Measurements from ENCODE around the gene CALHM3. TPM values are rescaled to one million over a fixed set of nuclear protein-coding genes. Genes with fewer than 3 reads are reported as not detected.

CALHM3 gene
- total and polyA plus RNA-seq, 2 donors (not counting 3 experiments of a cell fraction or from before 2014, with no cell fraction given) = not detected

DNA sequence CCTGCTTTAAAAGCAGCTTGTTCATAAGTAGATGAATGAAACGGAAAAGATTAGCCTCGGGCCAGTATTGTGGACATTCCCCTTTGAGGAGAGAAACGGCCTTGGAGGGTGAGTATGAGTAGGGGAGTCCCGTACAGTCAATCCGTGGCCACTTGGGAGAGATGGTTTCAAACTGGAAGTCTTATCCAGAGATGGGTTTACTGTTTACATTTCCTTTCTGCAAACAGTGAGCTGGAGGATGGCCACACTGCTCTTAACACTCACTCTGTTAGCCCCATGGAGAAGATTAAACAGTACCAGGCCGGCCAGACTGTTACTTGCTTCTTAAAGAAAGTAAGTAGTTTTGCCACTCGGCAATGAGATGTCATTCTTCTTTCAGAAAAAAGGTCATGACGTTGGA, 47.1 kb downstream of the CALHM3 start:
- no TSS peak for BruUV-seq (replicated peaks)
- DNase-seq (ENCODE audit: low read depth, low spot score) (no peak), FAIRE-seq (no peak)
- peaks cover 16 to 29% of the 10 kb centered on the region in 2 experiments for H3K36me3 ChIP-seq (ENCODE audit: control insufficient read depth in 2 of 2, extremely low read depth in 1 of 2, insufficient read depth in 2 of 2, low read length in 2 of 2)
- dilution Hi-C loops (cut with MboI; ENCODE audit: extremely low pct_ligation_motif_present, low sequenced_read_pairs) (no loop called here), intact Hi-C loops (cut with micrococcal nuclease) (loop anchor here (5.0 kb wide), 1 partner anchor 50 kb away; no protein-coding TSS in a partner anchor)
- H3K27me3 ChIP-seq (ENCODE audit: control insufficient read depth in 2 of 2, insufficient read depth in 2 of 2, low read length in 2 of 2) = no peaks in the 10 kb centered on the region
- H3K4me3 ChIP-seq (replicated peaks in 1 of 3; ENCODE audit: insufficient read depth in 1 of 3, low read depth in 1 of 3, low read length in 3 of 3) = no peak overlapping the region
- TF ChIP-seq, protein P1, sequence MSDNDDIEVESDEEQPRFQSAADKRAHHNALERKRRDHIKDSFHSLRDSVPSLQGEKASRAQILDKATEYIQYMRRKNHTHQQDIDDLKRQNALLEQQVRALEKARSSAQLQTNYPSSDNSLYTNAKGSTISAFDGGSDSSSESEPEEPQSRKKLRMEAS (IDR thresholded peaks at IDR 0.05; ENCODE audit: insufficient read depth, insufficient read length) = no peak
- TF ChIP-seq FOS (IDR thresholded peaks at IDR 0.05; ENCODE audit: borderline replicate concordance, insufficient read depth, low read length) (no peak), JUN (IDR thresholded peaks at IDR 0.05; ENCODE audit: borderline replicate concordance, insufficient read depth, insufficient read length, low read depth) (no peak), POLR2A (IDR thresholded peaks at IDR 0.05; ENCODE audit: low read depth, low read length) (no peak), MYC (IDR thresholded peaks at IDR 0.05; ENCODE audit: low read depth, low read length) (no peak), GATA2 (IDR thresholded peaks at IDR 0.05; ENCODE audit: insufficient read depth, insufficient read length, low read depth, low read length) (no peak), POLR2AphosphoS5 (IDR thresholded peaks at IDR 0.05; ENCODE audit: insufficient read depth, low read depth, low read length) (no peak), EZH2 (IDR thresholded peaks at IDR 0.05; ENCODE audit: borderline replicate concordance, low read depth, low read length, severe bottlenecking) (no peak)
- TF ChIP-seq, protein P2, sequence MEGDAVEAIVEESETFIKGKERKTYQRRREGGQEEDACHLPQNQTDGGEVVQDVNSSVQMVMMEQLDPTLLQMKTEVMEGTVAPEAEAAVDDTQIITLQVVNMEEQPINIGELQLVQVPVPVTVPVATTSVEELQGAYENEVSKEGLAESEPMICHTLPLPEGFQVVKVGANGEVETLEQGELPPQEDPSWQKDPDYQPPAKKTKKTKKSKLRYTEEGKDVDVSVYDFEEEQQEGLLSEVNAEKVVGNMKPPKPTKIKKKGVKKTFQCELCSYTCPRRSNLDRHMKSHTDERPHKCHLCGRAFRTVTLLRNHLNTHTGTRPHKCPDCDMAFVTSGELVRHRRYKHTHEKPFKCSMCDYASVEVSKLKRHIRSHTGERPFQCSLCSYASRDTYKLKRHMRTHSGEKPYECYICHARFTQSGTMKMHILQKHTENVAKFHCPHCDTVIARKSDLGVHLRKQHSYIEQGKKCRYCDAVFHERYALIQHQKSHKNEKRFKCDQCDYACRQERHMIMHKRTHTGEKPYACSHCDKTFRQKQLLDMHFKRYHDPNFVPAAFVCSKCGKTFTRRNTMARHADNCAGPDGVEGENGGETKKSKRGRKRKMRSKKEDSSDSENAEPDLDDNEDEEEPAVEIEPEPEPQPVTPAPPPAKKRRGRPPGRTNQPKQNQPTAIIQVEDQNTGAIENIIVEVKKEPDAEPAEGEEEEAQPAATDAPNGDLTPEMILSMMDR (IDR thresholded peaks at IDR 0.05; ENCODE audit: extremely low read depth in 1 of 2, insufficient read depth in 1 of 2, low read depth in 1 of 2, low read length in 2 of 2) = no peak
- H2AFZ ChIP-seq (ENCODE audit: low read depth, low read length) = no peak overlapping the region
- no peaks in the 10 kb centered on the region for H3K9me1 ChIP-seq (replicated peaks; ENCODE audit: control insufficient read depth, extremely low read depth, insufficient read depth, low read length)
- ChIA-PET CTCF (interaction anchor here (1.2 kb wide), 1 partner anchor 161 kb away, joined by 4 read pairs; no protein-coding TSS in a partner anchor), POLR2A (no interaction called here)
- H4K20me1 ChIP-seq (replicated peaks; ENCODE audit: control insufficient read depth, extremely low read depth, insufficient read depth, low read length) = no peaks in the 10 kb centered on the region
- no peak overlapping the region for H3K9ac ChIP-seq (replicated peaks; ENCODE audit: extremely low read depth, insufficient read depth, low read length)
- no peaks in the 10 kb centered on the region for H3K9me3 ChIP-seq (replicated peaks; ENCODE audit: control insufficient read depth, insufficient read depth, low read length)
- H3K4me1 ChIP-seq (ENCODE audit: control insufficient read depth, extremely low read depth, insufficient read depth, low read length) = peaks cover 9% of the 10 kb centered on the region
- no peak overlapping the region for H3K27ac ChIP-seq (ENCODE audit: insufficient read depth, low read depth, low read length)
- H3K4me2 ChIP-seq (ENCODE audit: insufficient read depth, low read length) = no peak overlapping the region
- no peaks in the 10 kb centered on the region for H3K79me2 ChIP-seq (ENCODE audit: control insufficient read depth, insufficient read depth, low read length)
